DOHH2 (cell line): ENCODE results near the gene SLC17A9.

Experiments used
- CTCF ChIP-seq: fragments of 200-600 bp; sonication (generic); IDR thresholded peaks from one replicate; pipeline ENCODE4 v1.5.1; 2014; ENCODE audit warnings: antibody characterized with exemption, mild to moderate bottlenecking, low read depth, low read length; ENCODE audit not compliant: poor library complexity, severe bottlenecking
- EZH2phosphoT487 ChIP-seq: fragments of 200-600 bp; sonication (generic); IDR thresholded peaks from 2 replicates; pipeline ENCODE4 v1.6.1; 2017; ENCODE audit warnings: borderline replicate concordance, mild to moderate bottlenecking, antibody characterized with exemption, low read length, moderate library complexity, mixed read lengths

DNA sequence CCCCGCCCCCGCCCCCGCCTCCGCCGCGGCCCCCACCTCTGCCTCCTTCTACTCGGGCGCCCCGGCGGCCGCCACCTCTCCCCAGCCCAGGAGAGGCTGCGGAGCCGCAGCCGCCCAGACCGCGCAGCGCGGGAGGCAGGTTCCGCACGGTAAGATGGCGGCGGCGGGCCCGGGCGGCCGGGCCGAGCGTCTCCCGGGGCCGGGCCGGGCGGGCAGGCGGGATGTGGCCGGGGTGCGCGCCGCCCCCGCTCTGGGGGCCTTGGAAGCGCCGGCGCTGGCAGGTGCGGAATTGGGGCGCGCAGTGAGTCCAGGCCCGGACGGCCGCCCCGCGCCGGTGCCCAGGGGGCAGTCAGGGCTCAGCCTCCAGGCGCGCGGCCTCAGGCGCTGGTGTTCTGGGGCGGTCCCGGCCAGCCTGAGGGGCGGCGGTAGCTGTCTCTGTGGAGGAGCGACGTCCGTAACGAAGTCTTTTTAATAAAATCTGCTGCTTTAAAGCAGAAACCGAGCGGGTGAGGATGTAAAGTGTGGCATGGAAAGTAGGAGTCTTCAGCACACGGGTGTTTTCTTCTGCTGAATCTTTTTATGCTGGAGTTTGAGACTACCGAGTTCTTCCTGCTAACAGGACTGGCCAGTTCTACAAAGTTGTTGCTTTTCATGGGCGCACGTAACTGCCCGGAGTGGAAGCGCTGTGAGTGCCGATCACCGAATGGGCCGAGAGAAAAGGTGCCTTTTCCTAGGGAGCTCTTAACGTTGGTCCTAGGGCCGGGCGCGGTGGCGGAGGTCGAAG is 14.2 kb upstream of the SLC17A9 start, which contains the start of gene GID8:
- TF ChIP-seq CTCF, result no peak
- TF ChIP-seq EZH2phosphoT487, result no peak
